Left cardiac atrium (tissue), 4 donors: ENCODE data around the gene NXPE1. TPM values are rescaled to one million over a fixed set of nuclear protein-coding genes. Genes with fewer than 3 reads are reported as not detected.
"Not testable (repeated sequence)": the region's sequence is repeated elsewhere in the genome, so short reads cannot be mapped to it uniquely, and the experiment has no call there.

Experiments used
- ATAC-seq, 2 donors: fragments of 200-7000 bp; cut with Tn5 transposase; one replicate each; pipeline ENCODE4 v1.9.1; 2020; ENCODE audit warnings: mild to moderate bottlenecking in 2 of 2, moderate library complexity in 2 of 2
- DNase-seq: peaks from one replicate; pipeline ENCODE4 v3.0.0-alpha.2; 2020
- intact Hi-C, 2 donors: fragments of 100-400 bp; cut with DNase I; formaldehyde crosslinking; loops; one replicate each; pipeline versions ENCODE4 v1.14.1 to v1.15.1; 2022 to 2023
- long read RNA-seq: library from polyadenylated mRNA; unstranded; transcript quantifications from one replicate; pipeline ENCODE4 v2.0.0, GENCODE V29; 2021
- total RNA-seq, 2 donors: library from RNA; stranded (reverse); fragmentation: NEBNext Ultra II Directional; extraction: Animal tissue kit (Norgen Biotek cat#: 25700); gene quantifications; one replicate each; pipeline ENCODE4 v1.2.1, GENCODE V29; 2021
- donor health status: DM: no; HTN: yes; CAD: no.
- donor health status: DM: no; HTN: yes; CAD: no; lungs with severe emphysema.
- donor health status: DM: yes; HTN: yes; CAD: no.
- donor health status: Dilated cardiomyopathy.

NXPE1 gene
- not detected for total RNA-seq
- long read RNA-seq = 0 reads

DNA sequence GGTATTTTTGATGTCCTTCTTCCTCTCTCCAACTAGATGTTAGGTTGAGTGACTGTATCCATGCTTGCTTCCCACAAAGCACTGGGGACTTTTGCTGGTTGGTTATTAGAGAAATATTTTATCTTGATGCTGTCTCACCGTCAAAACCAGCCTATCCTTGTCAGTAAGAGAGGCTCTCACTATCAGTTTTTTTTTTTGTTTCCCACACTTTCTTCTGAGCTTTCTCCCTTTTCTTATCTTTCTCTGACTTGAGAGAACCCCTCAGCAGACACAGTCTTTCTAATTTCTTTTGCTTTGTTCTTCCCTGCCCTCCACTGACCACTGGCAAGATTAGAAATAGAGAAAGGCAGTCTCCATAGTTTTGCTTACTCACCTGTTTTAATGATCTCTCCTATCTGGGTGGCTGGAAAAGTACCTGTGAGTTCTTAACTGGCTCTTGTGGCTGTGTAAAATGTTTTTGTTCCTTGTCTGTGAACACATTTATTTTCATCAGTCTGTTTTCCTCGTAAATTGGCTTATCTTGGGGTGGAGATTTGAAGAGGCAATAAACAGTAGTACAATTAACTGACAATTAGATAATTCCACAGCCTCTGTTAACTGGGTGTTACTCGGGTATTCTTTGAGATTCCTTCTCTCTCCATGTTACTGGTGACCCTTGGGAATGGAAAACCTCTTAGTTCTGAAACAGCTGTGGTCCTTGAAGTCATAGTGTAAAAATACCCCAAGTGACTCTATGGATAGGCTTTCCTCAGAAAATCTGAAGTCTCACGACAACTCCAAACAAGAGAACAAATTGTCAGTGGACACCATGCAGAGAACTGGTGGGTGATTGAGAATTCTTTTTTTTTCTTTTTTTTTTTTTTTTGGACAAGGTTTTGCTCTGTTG is at the start of gene NXPE1:
NXPE1 (minus strand) TSS at position 457 of the 886 bp plus-strand sequence. CDS start 8,680 bp downstream, outside the sequence.
- no peak for ATAC-seq
- no peak for DNase-seq
- intact Hi-C loops = no loop called here

DNA sequence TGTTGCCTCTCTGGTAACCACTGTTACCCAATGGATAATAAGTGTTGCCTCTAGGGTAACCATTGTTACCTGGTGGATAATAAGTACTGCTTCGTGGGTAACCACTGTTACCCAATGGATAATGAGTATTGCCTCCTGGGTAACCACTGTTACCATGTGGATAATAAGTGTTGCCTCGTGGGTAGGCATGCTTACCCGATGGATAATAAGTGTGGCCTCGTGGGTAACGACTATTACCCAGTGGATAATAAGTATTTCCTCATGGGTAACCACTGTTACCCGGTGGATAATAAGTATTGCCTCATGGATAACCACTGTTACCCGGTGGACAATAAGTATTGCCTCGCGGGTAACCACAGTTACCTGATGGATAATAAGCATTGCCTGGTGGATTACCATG is 49.7 kb upstream of the NXPE1 start:
- DNase-seq = no peak
- ATAC-seq = no peak
- intact Hi-C loops = no loop called here

DNA sequence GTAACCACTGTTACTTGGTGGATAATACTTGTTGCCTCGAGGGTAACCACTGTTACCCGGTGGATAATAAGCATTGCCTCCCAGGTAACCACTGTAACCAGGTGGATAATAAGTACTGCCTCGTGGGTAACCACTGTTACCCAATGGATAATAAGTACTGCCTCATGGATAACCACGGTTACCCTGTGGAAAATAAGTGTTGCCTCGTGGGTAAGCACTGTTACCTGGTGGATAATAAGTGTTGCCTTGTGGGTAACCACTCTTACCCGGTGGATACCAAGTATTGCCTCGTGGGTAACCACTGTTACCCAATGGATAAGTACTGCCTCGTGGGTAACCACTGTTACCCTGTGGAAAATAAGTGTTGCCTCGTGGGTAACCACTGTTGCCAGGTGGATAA is 48.9 kb upstream of the NXPE1 start:
- intact Hi-C loops, ATAC-seq, DNase-seq: not testable (repeated sequence)

DNA sequence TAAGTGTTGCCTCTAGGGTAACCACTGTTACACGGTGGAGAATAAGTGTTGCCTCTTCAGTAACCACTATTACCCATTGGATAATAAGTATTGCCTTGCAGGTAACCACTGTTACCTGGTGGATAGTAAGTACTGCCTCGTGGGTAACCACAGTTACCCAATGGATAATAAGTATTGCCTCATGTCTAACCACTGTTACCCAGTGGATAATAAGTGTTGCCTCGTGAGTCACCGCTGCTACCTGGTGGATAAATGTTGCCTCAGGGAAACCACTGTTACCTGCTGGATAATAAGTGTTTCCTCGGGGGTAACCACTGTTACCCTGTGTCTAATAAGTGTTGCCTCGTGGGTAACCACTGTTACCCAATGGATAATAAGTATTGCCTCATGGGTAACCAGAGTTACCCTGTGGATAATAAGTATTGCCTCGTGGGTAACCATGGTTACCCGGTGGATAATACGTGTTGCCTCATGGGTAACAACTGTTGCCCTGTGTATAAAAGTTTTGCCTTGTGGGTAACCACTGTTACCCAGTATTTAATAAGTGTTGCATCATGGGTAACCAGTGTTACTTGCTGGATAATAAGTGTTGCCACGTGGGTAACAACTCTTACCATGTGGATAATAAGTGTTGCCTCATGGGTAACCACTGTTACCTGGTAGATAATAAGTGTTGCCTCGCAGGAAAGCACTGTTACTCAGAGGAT is 48.2 kb upstream of the NXPE1 start:
- ATAC-seq (no peak), DNase-seq (no peak)
- intact Hi-C loops = no loop called here

DNA sequence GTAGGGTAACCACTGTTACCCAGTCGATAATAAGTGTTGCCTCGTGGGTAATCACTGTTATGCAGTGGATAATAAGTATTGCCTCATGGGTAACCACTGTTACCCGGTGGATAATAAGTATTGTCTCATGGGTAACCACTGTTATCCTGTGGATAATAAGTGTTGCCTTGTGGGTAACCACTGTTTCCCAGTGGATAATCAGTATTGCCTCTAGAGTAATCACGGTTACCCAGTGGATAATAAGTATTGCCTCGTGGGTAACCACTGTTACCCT is 47.1 kb upstream of the NXPE1 start:
- ATAC-seq, intact Hi-C loops, DNase-seq: not testable (repeated sequence)

DNA sequence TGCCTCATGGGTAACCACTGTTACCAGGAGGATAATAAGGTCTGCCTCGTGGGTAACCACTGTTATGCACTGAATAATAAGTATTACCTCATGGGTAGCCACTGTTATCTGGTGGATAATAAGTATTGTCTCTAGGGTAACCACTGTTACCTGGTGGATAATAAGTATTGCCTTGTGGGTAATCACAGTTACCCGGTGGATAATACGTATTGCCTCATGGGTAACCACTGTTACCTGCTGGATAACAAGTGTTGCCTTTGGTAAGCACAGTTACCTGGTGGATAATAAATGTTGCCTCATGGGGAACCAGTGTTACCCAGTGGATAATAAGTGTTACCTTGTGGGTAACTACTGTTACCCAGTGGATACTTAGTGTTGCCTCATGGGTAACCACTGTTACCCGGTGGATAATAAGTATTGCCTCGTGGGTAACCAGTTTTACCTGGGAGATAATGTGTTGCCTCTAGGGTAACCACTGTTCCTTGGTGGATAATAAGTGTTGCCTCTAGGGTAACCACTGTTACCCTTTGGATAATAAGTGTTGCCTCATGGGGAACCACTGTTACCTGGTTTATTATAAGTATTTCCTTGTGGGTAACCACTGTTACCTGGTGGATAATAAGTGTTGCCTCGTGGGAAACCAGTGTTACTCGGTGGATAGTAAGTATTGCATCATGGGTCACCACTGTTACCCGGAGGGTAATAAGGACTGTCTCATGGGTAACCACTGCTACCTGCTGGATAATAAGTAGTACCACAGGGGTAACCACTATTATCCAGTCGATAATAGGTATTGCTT is 46.5 kb upstream of the NXPE1 start:
- ATAC-seq = no peak

DNA sequence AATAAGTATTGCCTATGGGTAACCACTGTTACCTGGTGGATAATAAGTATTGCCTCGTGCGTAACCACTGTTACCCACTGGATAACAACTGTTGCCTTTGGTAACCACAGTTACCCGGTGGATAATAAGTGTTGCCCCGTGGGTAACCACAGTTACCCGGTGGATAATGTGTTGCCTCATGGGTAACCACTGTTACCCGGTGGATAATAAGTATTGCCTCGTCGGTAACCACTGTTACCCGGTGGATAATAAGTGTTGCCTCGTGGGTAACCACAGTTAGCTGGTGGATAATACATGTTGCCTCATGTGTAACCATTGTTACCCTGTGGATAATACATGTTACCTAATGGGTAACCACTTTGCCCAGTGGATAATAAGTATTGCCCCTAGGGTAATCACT is 45.7 kb upstream of the NXPE1 start:
- ATAC-seq (no peak), DNase-seq (no peak)
- intact Hi-C loops = no loop called here

More for the DNA sequence above, 46.5 kb upstream of the NXPE1 start:
- intact Hi-C loops = no loop called here
- no peak for DNase-seq

DNA sequence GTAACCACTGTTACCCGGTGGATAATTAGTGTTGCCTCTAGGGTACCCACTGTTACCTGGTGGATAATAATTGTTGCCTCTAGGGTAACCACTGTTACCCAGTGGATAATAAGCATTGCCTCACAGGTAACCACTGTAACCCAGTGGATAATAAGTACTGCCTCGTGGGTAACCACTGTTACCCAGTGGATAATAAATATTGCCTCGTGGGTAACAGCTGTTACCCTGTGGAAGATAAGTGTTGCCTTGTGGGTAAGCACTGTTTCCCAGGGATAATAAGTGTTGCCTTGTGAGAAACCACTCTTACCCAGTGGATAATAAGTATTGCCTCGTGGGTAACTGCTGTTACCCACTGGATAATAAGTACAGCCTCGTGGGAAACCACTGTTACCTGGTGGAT is 45.2 kb upstream of the NXPE1 start:
- DNase-seq = no peak
- intact Hi-C loops = no loop called here
- ATAC-seq = no peak

DNA sequence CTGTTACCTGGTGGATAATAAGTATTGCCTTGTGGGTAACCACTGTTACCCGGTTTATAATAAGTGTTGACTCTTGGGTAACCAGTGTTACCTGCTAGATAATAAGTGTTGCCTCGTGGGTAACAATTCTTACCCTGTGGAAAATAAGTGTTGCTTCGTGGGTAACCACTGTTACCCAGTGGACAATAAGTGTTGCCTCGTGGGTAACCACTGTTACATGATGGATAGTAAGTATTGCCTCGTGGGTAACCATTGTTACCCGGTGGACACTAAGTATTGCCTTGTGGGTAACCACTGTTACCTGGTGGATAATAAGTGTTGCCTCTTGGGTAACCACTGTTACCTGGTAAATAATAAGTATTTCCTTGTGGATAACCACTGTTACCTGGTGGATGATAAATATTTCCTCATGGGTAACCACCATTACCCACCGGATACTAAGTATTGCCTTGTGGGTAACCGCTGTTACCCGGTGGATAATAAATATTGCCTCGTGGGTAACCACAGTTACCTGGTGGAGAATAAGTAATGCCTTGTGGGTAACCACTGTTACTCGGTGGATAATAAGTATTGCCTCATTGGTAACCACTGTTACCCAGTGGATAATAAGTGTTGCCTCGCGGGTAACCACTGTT is 44.6 kb upstream of the NXPE1 start:
- intact Hi-C loops = no loop called here
- ATAC-seq (no peak), DNase-seq (no peak)

DNA sequence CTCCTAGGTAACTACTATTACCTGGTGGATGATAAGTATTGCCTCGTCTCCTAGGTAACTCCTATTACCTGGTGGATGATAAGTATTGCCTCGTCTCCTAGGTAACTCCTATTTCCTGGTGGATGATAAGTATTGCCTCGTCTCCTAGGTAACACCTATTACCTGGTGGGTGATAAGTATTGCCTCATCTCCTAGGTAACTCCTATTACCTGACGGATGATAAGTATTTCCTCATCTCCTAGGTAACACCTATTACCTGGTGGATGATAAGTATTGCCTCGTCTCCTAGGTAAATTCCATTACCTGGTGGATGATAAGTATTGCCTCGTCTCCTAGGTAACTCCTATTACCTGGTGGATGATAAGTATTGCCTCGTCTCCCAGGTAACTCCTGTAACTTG is 43.5 kb upstream of the NXPE1 start:
- DNase-seq, intact Hi-C loops, ATAC-seq: not testable (repeated sequence)

DNA sequence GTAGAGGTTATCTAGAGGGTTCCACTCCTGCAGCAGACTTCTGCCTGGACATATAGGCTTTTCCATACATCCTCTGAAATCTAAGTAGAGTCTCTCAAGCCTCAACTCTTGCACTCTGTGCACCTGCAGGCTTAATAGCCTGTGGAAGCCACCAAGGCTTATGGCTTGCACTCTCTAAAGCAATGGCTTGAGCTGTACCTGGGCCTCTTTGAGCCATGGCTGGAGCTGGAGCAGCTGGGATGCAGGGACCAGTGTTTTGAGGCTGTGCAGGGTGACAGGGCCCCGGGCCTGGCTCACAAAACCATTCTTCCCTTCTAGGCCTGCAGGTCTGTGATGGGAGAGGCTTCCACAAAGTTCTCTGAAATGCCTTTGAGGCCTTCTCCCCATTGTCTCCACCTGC is 38.8 kb upstream of the NXPE1 start:
- no peak for ATAC-seq
- DNase-seq = no peak
- intact Hi-C loops = no loop called here

DNA sequence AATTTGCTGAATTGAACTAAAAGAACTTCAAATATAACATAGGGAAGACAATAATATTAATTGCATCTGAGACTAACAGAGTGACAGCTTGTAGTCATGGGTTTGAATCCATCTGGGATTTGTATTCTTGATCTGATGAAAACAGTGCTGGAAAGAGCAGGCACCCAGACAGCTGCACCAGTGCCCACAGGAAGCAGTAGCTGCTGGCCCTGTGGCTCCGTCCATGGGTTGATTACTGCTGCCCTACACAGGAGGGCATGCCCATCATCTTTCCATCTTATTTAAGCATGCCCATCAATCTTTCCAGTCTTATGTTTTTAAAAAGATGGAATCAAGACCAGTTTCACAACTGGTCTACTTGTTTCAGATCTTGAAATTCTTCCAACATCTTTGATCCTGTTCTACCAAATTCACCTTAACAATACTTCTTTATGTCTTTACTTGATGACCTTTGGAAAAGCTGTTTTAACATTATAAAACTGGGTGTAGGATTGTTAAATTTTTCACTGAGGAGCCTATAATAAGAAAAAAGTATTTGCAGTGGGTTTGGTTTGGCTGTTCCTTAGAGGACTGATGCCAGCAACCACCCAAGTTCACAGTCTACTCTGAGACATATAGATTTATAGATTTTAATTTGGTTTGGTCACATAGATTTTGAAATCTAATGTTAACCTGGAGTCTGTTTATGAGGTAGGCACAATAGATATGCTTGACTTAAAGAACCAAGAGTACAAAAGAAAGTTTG is 36.7 kb upstream of the NXPE1 start:
- ATAC-seq (no peak), DNase-seq (no peak)
- intact Hi-C loops = no loop called here

DNA sequence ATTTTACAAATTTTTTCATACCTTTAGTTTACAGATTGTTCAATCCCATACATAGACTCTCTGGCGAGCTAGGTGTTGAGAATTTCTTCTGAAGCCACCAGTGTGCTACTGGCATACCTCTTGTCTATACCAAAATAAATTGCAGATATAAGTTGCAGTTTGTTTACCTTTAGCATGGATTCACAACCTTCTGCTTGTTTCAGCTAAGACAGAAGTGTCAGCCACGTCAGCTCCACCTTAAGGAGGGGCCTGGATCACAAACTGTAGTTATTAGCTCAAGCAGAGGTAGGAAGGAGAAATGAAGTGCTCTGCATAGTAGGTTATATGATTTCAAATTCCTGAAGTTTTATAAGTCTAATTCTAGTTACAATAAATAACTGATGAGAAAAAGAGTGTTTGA is 35.9 kb upstream of the NXPE1 start, which contains the start of gene NXPE4:
NXPE4 (minus strand) TSS at position 216 of the 400 bp plus-strand sequence. CDS start 1,027 bp downstream, outside the sequence.
- DNase-seq = no peak
- intact Hi-C loops = no loop called here
- no peak for ATAC-seq

DNA sequence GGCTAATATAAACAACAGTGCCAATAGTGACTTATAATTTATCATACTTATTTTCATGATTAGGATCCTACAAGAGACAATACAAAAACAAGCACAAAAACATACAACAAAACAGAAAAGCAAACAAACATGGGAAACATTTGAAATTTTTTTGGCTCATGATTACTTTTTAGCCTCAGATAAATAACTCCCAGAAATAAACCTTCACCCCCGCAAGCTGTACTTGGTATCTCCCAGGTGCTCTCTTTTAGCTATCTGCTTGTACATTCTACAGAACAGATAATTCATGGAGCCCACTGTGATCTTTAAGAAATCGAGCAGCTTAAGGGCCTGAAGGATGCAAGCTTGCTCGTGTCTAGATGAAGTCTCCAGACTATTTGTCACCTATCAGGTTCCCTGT is 35.0 kb upstream of the NXPE1 start:
- no peak for ATAC-seq
- intact Hi-C loops = no loop called here
- no peak for DNase-seq

DNA sequence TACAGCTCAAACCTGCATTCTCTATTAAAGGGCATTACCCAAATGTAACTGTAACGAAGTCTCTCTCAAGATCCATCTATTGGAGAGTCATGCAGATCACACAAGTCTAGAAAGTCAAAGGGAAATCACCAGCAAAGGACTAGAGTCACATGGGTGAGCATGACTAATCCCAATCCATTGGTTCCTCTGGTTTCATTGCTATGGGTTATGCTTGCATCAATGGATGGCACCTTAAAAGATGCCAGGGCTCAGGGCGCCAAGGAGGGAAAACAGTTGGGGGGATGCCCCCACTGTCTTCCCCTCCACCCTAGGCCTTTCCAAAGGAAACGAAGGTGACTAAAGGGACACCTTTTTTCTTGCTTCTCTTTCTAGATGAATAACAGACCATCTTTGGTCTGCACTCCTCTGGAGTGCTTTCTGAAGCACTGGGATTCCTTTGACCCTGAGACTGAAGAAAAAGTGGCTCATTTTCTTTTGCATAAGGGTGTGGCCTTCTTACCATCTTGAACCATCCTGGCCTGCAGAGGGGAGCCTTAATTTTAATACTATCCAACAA is 27.8 kb upstream of the NXPE1 start:
- intact Hi-C loops = no loop called here
- no peak for ATAC-seq
- no peak for DNase-seq

DNA sequence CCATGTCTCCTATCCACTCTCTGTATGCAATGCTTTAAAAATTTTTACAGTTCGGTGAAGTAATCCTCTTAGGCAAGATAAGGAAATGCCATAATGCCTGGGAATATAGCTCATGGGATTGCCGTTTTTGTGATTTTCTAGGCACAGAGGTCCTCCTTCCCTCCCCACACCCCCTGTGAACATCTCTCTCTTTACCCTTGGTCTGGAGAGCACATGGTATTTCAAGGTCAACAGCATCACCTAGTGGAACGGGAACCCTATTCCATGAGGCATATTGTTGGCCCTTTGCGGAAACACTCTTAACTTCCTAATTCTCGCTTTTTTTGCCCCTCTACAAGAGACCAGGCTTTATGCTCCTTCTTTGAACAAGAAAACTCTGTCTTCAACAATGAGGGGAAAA is 27.1 kb upstream of the NXPE1 start:
- intact Hi-C loops = no loop called here
- ATAC-seq (no peak), DNase-seq (no peak)

DNA sequence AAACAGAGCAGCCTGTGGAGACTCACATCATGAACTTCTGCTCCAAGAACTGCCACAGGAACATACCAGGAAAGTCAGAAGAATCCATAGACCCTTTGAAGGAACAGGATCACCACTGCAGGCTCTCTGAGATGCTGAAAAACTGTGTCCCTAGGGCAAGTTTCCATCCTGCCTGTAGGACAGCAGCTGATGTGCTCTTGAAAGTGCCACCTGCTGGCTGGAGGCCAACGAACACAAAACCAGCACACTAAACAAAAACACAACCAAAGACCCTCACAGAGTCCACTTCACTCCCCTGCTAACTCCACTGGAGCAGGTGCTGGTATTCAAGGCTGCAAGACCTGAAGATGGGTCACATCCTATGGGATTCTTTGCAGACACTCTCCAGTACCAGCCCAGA is 12.0 kb upstream of the NXPE1 start:
- intact Hi-C loops = no loop called here
- ATAC-seq (no peak), DNase-seq (no peak)

DNA sequence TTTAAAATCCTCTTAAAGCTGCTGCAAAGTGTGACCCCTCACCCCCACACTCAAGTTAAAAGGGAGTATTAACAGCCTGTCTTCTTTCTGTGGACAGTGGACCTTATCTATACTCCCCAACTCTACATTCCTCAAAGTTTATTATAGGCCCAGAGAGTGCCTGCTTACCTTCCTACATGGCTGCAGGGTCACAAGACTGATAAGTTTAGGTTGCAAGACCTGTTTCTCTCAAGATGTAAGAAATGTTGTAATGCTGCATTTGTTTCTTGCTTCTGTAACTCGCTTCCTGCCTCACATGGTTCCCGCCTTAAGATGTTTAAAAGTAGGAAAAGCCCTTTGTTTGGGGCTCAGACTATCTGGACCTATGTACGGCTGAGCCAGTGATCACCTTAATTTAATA is 10.1 kb upstream of the NXPE1 start:
- DNase-seq = no peak
- no peak for ATAC-seq
- intact Hi-C loops = no loop called here
